ENCODE results near the gene MARF1. TPM values are rescaled to one million over a fixed set of nuclear protein-coding genes. Genes with fewer than 3 reads are reported as not detected.
"Not testable (repeated sequence)": the region's sequence is repeated elsewhere in the genome, so short reads cannot be mapped to it uniquely, and the experiment has no call there.

MARF1 gene
- total RNA-seq, 1 experiment from 2014 or later: 3.3 TPM

- no peak for DNase-seq (ENCODE audit: low spot score)
Observed at GRCh38 chr16:15631730-15632409, 11.1 kb downstream of the MARF1 start.

DNA sequence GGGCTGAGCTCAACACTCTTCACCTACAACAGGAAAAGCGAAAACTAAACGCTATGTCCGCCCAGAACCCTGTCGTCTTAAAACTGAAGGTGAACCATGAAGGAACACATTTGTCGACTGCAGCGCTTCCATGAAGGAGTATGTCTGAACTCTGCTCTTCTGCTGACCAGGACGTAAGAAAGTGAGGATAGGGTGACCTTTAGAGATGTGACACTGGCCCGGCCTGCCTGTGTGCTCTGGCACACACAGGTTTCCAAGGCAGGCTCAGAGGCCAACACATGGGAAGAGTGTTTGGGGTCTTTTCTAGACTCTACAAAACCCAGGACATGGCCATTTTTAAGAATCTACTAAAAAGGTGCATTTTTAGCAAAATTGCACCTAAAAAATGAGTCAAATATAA, 21.1 kb downstream of the MARF1 start:
- DNase-seq (ENCODE audit: low spot score): no peak

DNA sequence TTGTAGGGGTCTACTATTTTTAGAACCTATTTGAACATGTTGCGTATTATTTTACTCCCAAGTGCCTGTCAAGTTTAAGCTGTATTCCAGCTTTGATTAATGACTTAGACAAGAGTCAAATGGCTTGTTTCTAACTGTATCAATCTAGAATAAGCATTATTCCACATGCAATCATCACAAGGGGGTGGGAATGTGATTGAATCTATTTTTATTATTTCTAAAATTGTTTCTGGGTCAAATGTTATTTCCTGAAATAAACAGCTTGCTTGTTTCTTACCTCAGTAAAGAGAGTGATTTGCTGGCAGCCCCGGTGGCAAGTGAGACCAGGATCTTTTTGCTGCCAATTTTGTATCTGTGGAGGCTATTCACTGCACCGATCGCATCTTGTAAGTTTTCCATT, 21.5 kb downstream of the MARF1 start:
- DNase-seq (ENCODE audit: low spot score): no peak

GRCh38 chr16:15620611-15621195, 22.3 kb downstream of the MARF1 start:
- DNase-seq (ENCODE audit: low spot score): no peak

GRCh38 chr16:15618392-15618791, 24.6 kb downstream of the MARF1 start:
- no peak for DNase-seq (ENCODE audit: low spot score)

- DNase-seq (ENCODE audit: low spot score): no peak
Observed at GRCh38 chr16:15617901-15618300, 25.1 kb downstream of the MARF1 start.

DNA sequence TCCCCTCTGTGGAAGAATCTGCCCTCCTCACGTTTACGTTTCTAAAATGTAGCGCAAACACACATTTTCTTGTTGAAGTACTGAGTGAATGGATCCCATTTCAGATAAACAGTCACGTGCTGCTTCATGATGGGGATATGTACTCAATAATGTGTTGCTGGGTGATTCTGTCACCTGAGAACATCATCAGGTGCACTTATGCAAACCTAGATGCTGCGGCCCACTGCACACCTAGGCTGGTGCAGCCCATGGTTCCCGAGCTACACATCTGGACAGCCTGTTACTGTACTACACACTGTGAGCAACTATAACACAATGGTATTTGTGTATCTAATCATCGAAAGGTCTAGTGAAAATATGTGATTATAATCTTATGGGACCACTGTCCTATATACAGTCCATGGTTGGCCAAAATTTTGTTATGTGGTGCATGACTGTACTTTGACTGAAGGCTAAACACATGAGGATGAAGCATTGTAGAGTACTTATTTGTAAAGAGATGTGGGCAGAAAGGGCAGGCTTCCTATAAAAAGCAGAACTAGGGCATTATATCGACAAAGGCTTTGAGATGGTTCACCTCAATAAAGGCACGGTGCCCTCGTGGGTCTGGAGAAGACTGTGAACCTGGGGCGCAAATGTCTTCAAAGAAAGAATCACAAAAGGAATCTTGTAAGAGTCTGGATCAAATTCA, 26.3 kb downstream of the MARF1 start:
- no peak for DNase-seq (ENCODE audit: low spot score)

- no peak for DNase-seq (ENCODE audit: low spot score)
Observed at GRCh38 chr16:15616012-15616411, 26.9 kb downstream of the MARF1 start.

DNA sequence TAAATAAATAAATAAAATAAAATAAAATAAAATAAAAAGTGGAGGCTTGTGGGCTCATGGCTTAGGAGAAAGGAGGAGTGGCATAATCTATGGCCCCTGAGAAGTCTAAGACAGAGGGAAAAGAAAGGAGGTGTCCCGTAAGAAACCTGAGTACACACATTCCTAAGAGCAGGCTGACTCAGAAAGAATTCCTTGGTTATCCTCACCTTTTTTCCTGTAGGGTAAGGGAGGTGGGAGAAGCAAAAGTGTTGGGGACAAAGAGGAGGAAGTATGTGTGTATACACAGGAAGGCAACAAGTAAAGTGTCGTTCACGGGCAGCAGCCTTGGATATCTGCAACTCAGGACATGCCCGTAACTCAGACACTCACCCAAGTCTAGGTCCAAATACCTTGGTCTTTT, 29.3 kb downstream of the MARF1 start:
- no peak for DNase-seq (ENCODE audit: low spot score)

DNA sequence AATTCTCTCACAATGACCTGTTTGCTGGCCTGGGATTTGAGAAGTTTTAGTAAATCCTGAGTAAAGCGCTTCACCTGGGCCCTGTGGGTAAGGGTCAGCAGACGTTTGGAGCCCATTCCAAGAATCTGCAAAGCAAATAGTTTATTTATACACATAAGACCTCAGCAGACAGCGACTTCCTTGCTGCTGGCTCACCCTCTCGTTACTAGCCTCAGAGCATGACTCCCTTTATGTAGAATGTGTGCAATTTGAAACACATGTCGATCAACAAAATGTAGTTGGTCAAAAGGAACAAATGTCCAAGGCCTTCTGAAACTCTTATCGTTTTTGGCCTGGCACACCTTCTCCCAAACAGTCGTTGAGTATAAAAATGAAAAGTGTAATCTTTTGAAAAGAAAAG, 31.3 kb downstream of the MARF1 start:
- no peak for DNase-seq (ENCODE audit: low spot score)

DNA sequence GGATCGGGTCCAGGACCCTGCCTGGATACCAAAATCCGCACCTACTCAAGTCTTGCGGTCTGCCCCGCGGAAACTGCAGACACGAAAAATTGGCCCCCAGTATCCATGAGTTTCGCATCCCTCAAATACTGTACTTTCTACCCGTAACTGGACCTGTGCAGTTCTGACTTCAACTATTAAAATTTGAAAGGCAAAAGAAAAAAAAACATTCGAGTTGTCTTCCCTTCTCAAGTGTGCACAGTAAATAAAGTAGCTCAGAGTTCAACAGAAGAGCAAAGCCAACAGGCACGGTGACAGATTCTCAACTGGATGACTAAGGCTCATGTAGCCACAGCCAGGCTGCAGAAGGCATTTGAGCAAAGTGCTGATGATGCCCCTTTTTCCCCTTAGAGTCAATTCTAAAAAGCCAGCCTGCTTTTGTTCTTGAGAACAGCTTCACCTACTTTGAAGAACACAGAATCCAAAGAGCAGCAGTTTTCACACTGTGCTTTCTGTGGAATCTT, 32.5 kb downstream of the MARF1 start:
- DNase-seq (ENCODE audit: low spot score): no peak

- no peak for DNase-seq (ENCODE audit: low spot score)
Observed at GRCh38 chr16:15609286-15609649, 33.7 kb downstream of the MARF1 start.

DNA sequence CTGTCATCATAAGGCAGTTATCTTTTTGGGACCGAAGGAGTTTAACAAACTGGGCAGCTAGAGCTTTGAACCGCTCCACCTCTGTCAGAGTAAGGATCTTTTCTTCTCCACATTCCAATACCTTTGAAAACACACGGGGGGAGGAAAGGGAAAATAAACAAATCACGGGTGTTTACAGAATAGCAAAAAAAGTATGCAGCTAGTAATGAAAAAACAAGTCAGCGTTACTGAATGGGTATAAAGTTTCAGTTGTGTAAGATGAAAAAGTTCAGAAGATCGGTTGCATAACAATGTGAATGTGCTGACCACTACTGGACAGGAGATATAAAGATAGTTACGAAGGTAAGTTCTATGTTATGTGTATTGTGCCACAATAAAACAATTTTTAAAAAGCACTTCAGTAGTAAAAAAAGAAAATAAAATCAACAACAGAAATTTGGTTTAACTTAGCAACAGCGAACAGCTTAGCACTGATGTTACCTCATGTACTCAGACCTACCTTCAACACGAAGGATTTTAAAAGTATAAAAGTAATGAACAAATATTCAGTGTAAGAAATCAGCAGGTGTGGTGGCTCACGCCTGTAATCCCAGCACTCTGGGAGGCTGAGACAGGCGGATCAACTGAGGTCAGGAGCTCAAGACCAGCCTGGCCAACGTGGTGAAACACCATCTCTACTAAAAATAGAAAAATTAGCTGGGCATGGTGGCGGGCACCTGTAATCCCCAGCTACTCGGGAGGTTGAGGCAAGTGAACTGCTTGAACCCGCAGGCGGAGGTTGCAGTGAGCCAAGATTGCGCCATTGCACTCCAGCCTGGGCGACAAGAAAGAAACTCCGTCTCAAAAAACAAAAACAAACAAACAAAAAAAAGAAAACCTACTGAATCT, 34.3 kb downstream of the MARF1 start:
- no peak for DNase-seq (ENCODE audit: low spot score)

DNA sequence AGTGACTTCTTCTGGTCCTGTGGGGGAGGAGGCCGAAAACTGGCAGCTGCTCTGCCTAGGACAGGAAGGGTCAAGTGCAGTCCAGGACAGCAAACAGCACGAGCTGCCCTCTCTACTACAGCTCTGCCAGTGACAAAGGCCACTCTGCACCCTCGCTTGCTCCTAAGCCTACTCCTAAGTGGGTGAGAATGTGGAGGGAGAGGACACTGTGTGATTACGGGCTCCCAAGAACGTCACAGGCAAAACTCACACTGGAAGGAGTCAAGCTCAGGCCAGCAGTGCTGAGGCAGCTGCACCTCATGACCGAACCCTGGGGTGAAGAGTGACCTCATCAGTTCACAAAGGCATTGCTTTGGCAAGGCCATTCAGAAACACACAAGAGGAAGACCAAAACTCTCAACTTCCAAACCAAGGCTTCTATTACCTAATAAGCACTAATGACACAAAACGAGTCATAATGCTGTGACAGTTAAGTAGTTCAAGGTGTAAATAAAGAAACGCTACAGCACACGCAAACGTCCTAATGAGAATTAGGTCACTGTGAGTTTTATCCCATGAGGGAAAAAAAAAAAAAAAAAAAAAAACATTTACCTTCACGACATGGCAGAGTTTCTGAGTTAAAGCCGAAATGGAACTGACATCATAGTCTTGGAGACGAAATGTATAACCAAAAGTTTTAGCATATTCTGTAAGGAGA, 35.1 kb downstream of the MARF1 start:
- no peak for DNase-seq (ENCODE audit: low spot score)

GRCh38 chr16:15607221-15607699, 35.7 kb downstream of the MARF1 start:
- not testable (repeated sequence) for DNase-seq (ENCODE audit: low spot score)

DNA sequence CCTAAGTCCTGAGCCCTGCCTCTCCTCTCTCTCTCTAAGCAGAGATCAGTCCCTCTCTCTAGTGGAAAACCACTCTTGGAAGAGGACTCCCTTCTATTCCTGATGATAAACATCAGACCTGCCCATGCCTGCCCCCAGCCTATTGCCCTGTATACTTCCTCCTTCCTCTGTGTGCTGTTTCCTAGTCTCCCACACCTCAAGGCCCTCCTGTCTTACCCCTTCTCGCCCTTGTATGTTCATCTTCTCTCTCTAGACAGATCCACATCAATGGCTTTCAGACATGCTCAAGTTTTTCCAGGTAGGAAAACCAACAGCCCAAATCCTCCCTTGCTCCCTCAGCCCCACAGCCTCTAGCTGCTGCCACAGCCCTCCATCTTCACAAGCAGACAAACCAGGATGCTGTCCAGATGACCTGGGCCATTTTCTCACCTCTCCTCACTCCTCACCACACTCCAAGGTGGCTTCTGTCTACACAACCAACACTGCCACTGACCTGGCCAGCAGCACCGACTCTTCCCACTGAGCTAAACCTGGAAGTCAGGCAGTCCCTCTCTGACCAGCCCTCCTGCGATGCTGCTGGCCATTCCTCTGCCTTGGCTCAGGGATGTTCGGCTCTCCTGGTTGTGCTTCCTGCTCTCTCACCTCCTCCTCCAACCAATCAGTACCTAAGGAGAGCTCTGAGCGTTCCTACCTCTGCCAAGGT, 36.3 kb downstream of the MARF1 start:
- DNase-seq (ENCODE audit: low spot score): no peak

DNA sequence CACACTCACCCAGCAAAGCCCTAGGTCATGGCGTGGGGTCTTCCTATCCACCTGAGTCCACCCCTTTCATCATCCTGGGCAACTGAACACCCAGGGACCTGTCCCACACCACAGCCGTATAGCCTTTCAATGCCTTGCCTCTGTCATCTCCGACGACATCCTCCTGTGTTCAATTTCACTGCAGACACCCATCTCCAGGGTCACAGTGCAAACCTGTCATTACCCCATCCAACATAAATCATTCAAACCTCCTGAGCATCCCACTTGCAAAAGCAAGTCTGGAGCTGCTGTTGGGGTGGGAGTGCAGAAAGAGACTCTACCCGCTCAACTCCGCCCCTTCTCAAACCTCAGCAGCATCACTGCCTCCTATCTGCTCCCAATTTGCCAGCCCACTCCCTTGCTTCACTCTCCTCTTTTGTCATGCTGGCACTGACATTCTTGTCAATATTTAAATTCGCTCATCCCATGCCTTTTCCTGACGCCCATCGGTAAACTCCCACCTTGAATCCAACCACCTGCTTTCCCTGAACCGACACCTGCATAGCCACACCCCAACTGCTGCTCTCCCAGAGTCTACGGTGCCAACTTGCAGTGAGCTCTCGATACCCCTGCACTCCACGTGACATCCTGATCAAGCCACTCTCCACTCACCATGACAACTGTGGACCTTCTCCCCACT, 37.0 kb downstream of the MARF1 start:
- no peak for DNase-seq (ENCODE audit: low spot score)

GRCh38 chr16:15604460-15605440, 38.2 kb downstream of the MARF1 start:
- no peak for DNase-seq (ENCODE audit: low spot score)

All from HT-29 (cell line).